HG03378 (cell line): ENCODE data around the gene ATRNL1.
"Not testable (repeated sequence)": the region's sequence is repeated elsewhere in the genome, so short reads cannot be mapped to it uniquely, and the experiment has no call there.

Experiments used
- ATAC-seq: cut with Tn5 transposase; IDR thresholded peaks from one replicate; pipeline ENCODE4 v1.9.1; 2021; ENCODE audit warnings: mild to moderate bottlenecking, moderate library complexity; ENCODE audit not compliant: unreplicated experiment

ATRNL1 gene

DNA sequence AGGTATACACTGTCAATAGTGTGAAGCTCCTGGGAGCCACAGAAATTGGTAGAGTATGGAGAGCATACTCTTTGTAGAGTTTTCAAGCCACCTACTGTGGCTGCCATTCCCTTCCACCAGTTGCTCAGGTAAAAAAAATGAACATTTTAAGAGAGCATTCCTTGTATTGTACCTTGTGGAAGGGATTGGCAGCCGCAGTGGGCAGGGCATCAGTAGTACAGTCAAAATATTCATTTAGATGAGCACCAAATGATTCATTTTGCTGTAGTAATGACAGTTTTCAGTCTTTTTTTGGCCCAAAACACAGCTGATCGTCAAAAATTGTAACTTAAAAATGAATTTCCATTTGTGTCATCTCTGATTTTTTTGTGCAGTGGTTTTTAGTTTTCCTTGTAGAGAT lies 304.9 kb downstream of the ATRNL1 start:
- no peak for ATAC-seq

- ATAC-seq = no peak
Observed at GRCh38 chr10:115402699-115403098, 309.5 kb downstream of the ATRNL1 start.

DNA sequence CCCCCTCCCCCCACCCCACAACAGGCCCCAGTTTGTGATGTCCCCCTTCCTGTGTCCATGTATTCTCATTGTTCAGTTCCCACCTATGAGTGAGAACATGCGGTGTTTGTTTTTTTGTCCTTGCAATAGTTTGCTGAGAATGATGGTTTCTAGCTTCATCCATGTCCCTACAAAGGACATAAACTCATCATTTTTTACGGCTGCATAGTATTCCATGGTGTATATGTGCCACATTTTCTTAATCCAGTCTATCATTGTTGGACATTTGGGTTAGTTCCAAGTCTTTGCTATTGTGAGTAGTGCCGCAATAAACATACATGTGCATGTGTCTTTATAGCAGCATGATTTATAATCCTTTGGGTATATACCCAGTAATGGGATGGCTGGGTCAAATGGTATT lies 312.7 kb downstream of the ATRNL1 start:
- not testable (repeated sequence) for ATAC-seq

DNA sequence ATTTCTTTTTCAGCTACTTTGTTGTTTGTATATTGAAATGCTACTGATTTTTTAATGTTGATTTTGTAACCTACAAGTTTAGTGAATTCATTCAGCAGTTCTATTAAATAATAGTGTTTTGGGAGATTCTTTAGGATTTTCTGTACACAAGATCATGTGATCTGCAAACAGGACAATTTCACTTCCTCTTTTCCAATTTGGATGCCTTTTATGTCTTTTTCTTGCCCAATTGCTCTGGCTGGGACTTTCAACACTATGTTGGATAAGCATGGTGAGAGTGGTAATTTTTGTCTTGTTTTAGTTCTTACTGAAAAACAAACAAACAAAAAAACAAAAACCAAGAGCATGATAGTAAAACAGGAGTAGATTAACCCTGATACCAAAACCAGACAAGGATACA lies 316.2 kb downstream of the ATRNL1 start:
- no peak for ATAC-seq

DNA sequence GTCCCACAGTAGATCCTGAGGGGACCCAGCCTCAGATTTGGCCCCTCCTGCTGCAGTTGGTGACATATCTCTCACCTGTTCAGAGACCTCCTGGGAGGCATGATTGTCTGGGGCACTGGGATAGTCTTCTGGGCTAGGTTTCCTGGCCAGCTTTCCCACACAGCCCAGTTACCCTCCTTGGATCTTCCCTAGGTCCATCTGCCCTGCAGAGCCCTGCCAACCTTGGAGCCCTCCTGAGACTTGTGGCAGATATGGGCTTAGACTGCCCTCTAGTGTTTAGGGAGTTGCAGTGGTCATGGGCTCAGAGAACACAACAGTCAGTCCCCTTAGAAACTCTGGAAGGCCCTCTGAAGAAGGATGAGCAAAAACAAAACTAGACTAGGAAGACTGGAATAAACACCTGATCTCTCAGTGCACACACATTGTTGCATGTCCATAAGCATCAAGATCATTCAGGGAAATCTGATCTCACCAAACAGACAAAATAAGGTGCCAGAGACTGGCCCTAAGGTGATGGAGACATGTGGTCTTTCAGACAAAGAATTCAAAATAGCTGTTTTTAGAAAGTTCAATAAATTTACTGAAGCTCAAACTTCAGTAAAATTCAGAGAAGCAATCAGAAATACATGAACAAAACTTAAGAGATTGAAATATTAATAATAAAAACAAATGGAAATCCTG lies 324.6 kb downstream of the ATRNL1 start:
- peak; percentile 93 for ATAC-seq

DNA sequence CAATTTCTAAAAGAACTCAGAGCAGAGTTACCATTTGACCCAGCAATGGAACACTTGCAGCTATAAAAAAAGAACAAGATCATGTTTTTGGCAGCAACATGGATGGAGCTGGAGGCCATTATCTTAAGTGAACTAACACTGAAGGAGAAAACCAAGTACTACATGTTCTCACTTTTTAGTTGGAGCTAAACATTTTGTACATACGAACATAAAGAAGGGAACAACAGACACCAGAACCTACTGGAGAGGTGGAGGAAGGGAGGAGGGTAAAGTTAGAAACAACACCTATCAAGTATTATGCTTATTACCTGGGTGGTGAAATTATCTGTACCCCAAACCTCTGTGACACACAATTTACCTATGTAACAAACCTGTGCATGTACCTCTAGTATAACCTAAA lies 329.5 kb downstream of the ATRNL1 start:
- no peak for ATAC-seq

DNA sequence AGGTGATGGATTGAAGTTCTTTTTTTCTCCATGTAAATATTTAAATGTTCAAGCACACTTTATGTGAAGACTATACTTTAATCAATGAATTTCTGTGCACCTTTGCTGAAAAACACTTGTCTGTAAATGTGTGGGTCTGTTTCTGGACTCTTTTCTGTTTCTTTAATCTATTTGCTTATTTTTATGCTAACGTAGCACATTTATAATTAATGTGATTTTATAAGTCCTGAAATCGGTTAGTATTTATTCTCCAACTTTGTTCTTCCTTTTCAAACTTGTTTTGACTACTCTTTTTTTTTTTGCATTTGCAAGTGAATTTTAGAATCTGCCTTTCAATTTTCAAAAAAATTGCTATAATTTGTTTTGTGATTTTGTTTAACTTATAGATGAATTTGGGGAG lies 334.4 kb downstream of the ATRNL1 start:
- ATAC-seq = no peak

GRCh38 chr10:115432188-115432819 lies 339.1 kb downstream of the ATRNL1 start:
- no peak for ATAC-seq

- ATAC-seq = no peak
Observed at GRCh38 chr10:115436999-115437398, 343.8 kb downstream of the ATRNL1 start.

- ATAC-seq = no peak
Observed at GRCh38 chr10:115441907-115442545, 348.9 kb downstream of the ATRNL1 start.

GRCh38 chr10:115456812-115457211 lies 363.6 kb downstream of the ATRNL1 start:
- no peak for ATAC-seq

DNA sequence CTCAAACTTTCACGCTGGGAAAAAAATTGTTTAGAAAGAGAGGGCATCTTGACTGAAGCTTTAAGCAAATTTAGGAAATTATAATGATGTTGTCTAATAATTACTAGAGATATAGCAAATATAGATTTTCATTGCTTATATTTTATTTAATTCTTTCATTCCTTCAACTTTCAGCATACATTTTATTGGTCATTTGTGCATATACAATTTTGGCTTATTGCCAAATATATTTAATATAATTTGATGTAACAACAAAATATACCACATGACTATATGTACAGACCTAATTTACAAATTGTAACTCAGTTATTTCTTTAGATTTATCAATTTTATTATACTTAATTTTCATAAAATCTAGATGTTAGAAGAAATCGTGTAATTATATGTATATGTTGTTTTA lies 390.1 kb downstream of the ATRNL1 start:
- no peak for ATAC-seq

- ATAC-seq = no peak
Observed at GRCh38 chr10:115491526-115492140, 398.5 kb downstream of the ATRNL1 start.

DNA sequence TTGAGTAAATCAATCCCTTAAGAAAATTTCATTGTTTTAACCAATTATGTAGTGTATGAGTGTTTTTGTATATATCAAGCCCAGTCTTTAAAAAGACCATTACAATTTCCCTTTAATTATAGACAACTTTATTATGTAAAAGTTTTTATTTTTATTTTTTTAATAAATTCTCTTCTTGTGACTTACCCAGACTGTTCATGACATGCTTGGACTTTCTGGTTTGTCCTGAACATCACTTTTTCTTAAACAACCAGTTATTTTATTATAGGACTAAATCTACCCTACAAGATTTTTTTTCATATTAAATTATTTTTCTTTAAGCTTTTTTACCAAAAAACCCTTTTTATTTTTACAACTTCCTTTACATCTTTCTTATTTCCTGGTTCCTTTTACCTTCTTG lies 410.4 kb downstream of the ATRNL1 start:
- ATAC-seq = no peak

GRCh38 chr10:115514895-115515294 lies 421.7 kb downstream of the ATRNL1 start:
- no peak for ATAC-seq

GRCh38 chr10:115525141-115525540 lies 432.0 kb downstream of the ATRNL1 start:
- no peak for ATAC-seq

DNA sequence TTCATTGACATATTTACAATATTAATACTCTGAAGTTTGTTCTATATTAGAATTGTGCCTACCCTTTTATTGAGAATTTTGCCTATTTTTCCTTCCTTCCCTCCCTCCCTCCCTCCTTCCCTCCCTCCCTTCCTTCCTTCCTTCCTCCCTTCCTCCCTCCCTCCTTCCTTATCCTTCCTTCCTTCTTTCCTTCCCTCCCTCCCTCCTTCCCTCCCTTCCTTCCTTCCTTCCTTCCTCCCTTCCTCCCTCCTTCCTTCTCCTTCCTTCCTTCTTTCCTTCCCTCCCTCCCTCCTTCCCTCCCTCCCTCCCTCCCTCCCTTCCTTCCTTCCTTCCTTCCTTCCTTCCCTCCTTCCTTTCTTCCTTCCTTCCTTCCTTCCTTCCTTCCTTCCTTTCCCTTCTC lies 434.5 kb downstream of the ATRNL1 start:
- not testable (repeated sequence) for ATAC-seq

DNA sequence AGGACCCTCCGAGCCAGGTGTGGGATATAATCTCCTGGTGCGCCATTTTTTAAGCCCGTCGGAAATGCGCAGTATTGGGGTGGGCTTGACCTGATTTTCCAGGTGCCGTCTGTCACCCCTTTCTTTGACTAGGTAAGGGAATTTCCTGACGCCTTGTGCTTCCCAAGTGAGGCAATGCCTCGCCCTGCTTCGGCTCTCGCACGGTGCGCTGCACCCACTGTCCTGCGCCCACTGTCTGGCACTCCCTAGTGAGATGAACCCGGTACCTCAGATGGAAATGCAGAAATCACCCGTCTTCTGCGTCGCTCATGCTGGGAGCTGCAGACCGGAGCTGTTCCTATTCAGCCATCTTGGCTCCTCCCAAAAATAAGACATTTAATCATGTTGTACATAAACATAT lies 443.2 kb downstream of the ATRNL1 start:
- ATAC-seq = not testable (repeated sequence)

- no peak for ATAC-seq
Observed at GRCh38 chr10:115539142-115539762, 446.1 kb downstream of the ATRNL1 start.

GRCh38 chr10:115555887-115556402 lies 462.8 kb downstream of the ATRNL1 start:
- ATAC-seq = no peak

DNA sequence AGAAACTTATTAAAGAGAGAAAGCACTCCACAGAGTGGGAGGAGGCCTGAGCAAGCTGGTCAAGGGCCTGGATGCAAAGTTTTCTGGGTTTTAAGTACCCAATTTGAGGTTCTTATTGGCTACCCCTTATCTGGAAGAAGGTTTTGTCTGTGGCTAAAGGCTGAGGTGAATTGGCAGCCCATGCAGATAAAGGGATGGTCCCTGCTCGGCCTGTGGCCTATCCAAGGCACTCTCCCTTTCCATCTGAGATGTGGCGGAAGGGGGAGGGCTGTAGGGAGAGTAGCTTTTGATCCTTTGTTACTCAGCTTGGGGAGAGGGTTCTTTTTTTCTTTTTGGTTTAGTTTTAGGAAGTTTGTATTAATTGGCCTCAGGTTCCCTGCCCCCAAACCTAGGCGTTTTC lies 465.1 kb downstream of the ATRNL1 start:
- ATAC-seq = no peak
